Thymus (tissue), 11 donors: Measurements from ENCODE around the gene SLC39A11. TPM values are rescaled to one million over a fixed set of nuclear protein-coding genes. Genes with fewer than 3 reads are reported as not detected.
"Not testable (repeated sequence)": the region's sequence is repeated elsewhere in the genome, so short reads cannot be mapped to it uniquely, and the experiment has no call there.

Source experiments
- DNase-seq, 9 donors: peaks; one replicate each; pipeline ENCODE4 v3.0.0-alpha.2; 2013; ENCODE audit warnings: low spot score in 9 of 9, low read depth in 6 of 9, missing footprints in 1 of 9
- H3K27ac ChIP-seq, 2 donors: one replicate each; pipeline ENCODE4 v1.5.1; 2013; ENCODE audit warnings: control low read depth in 1 of 2, low read depth in 1 of 2, low read length in 1 of 2, mild to moderate bottlenecking in 1 of 2, moderate library complexity in 1 of 2
- H3K27me3 ChIP-seq, 2 donors: one replicate each; pipeline ENCODE4 v1.5.1; 2013; ENCODE audit warnings: low read length in 1 of 2; ENCODE audit not compliant: control insufficient read depth in 2 of 2, insufficient read depth in 1 of 2
- H3K36me3 ChIP-seq, 2 donors: one replicate each; pipeline ENCODE4 v1.5.1; 2013; ENCODE audit warnings: low read length in 1 of 2, mild to moderate bottlenecking in 1 of 2, moderate library complexity in 1 of 2; ENCODE audit not compliant: control insufficient read depth in 2 of 2, insufficient read depth in 2 of 2
- H3K4me1 ChIP-seq, 2 donors: one replicate each; pipeline ENCODE4 v1.5.1; 2013; ENCODE audit warnings: low read length in 2 of 2; ENCODE audit not compliant: control insufficient read depth in 2 of 2, insufficient read depth in 2 of 2
- H3K4me3 ChIP-seq, 2 donors: one replicate each; pipeline ENCODE4 v1.5.1; 2013; ENCODE audit warnings: low read length in 2 of 2, control low read depth in 1 of 2, mild to moderate bottlenecking in 1 of 2
- H3K9me3 ChIP-seq, 2 donors: one replicate each; pipeline ENCODE4 v1.5.1; 2013; ENCODE audit warnings: low read length in 1 of 2, mild to moderate bottlenecking in 1 of 2; ENCODE audit not compliant: control insufficient read depth in 2 of 2, insufficient read depth in 1 of 2
- WGBS: extraction: QIAGEN DNeasy Blood & Tissue Kit; methylation state at CpG from one replicate; pipeline ENCODE4 v1.1.7; 2013; 5-methylcytosine and 5-hydroxymethylcytosine counted together
- polyA plus RNA-seq: library from polyadenylated mRNA; stranded (reverse); fragments of 200-250 nt; gene quantifications from one replicate; pipeline ENCODE4 v1.2.3, GENCODE V29; 2013
- total RNA-seq: library from RNA; stranded (reverse); fragments of 120-200 nt; gene quantifications from one replicate; pipeline ENCODE4 v1.2.4, GENCODE V29; 2013
- donor health status: healthy.

Gene SLC39A11
- total and polyA plus RNA-seq, 2 donors, result 7.4 to 8.7 TPM

DNA sequence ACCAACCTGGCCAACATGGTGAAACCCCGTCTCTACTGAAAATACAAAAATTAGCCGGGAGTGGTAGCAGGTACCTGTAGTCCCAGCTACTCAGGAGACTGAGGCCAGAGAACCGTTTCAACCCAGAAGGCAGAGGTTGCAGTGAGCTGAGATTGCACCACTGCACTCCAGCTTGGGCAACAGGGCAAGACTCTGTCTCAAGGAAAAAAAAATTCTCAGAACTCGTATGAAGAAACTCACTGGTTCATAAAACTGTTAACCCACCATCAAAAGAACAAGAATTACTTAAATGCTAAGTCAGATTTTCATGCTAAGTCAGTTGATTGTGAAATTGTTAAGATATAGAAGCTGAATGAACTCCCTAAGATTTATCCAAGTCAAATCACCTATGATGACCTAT lies 31.3 kb downstream of the SLC39A11 start:
- H3K4me3 ChIP-seq, result no peak overlapping the region
- no peak overlapping the region for H3K27ac ChIP-seq
- no peaks in the 10 kb centered on the region for H3K4me1 ChIP-seq
- H3K27me3 ChIP-seq, result no peaks in the 10 kb centered on the region
- H3K9me3 ChIP-seq, result no peaks in the 10 kb centered on the region
- H3K36me3 ChIP-seq, result no peaks in the 10 kb centered on the region
- DNase-seq, result no peak
- 96% methylated on average over 4 of the region's 4 CpGs for WGBS

DNA sequence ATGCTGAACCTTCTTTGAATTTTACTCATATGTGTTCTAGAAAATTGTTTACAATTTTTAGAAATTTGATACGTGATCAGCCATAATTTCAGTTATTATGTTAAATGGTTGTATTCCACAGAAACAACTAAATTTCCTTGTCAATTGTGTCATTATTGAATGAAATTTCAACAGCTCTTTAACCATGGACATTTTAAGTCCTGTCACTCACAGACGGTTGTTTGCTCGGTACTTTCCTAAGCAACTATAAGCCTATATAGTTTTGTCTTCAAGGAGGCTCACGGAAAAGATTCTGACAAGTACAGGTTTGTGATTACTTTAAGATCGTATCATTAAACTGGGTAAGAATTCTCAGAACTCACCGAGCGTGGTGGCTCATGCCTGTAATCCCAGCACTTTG lies 31.8 kb downstream of the SLC39A11 start:
- H3K27ac ChIP-seq, result no peak overlapping the region
- no peaks in the 10 kb centered on the region for H3K27me3 ChIP-seq

GRCh38 chr17:73059713-73060112 lies 32.8 kb downstream of the SLC39A11 start:
- not testable (repeated sequence) for DNase-seq, H3K4me1 ChIP-seq, H3K27me3 ChIP-seq, H3K36me3 ChIP-seq, H3K9me3 ChIP-seq, H3K4me3 ChIP-seq, H3K27ac ChIP-seq
- 96% methylated on average over 4 of the region's 4 CpGs for WGBS

More for the DNA sequence above, 31.8 kb downstream of the SLC39A11 start:
- no peak for DNase-seq
- WGBS, result 98% methylated on average over 7 of the region's 7 CpGs
- Histone ChIP-seq H3K4me3 (no peak overlapping the region), H3K4me1 (no peaks in the 10 kb centered on the region), H3K36me3 (no peaks in the 10 kb centered on the region), H3K9me3 (no peaks in the 10 kb centered on the region)

DNA sequence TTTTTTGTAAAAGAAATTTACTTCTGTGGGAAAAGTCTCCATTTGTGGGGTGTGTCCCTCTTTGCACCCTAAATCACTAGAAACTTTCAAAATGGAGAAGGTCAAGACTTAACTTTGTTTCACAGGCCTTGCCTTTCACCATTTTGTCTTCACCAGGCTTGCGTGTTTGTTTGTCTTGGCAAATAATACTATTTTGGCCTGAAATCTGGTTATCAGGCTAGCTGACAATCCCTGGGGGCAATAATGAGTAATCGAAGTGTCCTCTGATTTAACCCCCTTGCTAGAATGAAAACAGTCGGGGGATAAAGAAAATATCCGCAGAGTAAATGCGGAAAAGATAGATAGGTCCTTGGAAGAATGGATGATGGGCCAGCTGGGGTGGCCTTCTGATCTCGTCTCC lies 34.5 kb downstream of the SLC39A11 start:
- Histone ChIP-seq H3K27me3 (no peaks in the 10 kb centered on the region), H3K27ac (no peak overlapping the region), H3K36me3 (no peaks in the 10 kb centered on the region), H3K4me3 (no peak overlapping the region), H3K9me3 (no peaks in the 10 kb centered on the region), H3K4me1 (no peaks in the 10 kb centered on the region)
- 97% methylated on average over 6 of the region's 6 CpGs for WGBS
- no peak for DNase-seq

- no peak for DNase-seq
- 99% methylated on average over 5 of the region's 5 CpGs for WGBS
- no peaks in the 10 kb centered on the region for H3K4me1 ChIP-seq
- no peaks in the 10 kb centered on the region for H3K36me3 ChIP-seq
- H3K9me3 ChIP-seq, result no peaks in the 10 kb centered on the region
- H3K27ac ChIP-seq, result no peak overlapping the region
- H3K4me3 ChIP-seq, result no peak overlapping the region
- no peaks in the 10 kb centered on the region for H3K27me3 ChIP-seq
These were observed 35.3 kb downstream of the SLC39A11 start for GRCh38 chr17:73057196-73057595.

DNA sequence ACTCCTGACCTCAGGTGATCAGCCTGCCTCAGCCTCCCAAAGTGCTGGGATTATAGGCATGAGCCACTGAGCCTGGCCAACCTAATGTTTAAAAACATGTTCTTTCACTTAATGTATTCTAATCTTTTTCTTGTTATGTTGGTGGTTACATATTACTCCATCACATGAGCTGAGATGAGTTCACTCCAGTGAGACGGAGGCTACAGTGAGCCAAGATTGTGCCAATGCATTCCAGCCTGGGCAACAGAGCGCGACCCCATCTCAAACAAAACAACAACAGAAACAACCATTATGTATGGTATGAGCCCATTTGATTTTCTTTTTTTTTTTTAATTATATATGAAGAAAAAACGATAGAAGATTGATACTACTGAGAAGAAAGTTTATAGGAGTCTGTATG lies 39.6 kb downstream of the SLC39A11 start:
- Histone ChIP-seq H3K27ac (no peak overlapping the region), H3K27me3 (no peaks in the 10 kb centered on the region), H3K36me3 (no peaks in the 10 kb centered on the region), H3K4me1 (no peaks in the 10 kb centered on the region), H3K9me3 (no peaks in the 10 kb centered on the region), H3K4me3 (no peak overlapping the region)
- 98% methylated on average over 4 of the region's 4 CpGs for WGBS
- DNase-seq, result no peak

DNA sequence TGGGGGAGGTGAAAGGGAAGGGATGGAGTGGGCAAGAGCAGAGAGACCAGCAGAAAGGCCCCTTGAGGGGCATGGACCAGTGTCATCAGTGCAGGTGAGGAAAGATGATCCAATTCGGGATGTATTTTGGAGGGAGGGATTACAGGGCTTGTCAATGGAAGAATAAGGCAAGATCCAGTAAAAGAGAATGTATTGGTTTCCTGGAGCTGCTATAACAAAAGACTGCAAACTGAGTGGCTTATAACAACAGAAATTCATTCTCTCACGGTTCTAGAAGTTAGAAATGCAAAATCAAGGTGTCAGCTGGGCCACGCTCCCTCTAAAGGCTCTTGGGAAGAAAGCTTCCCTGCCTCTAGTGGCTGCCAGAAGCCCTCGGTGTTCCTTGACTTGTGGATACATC lies 41.7 kb downstream of the SLC39A11 start:
- 97% methylated on average over 4 of the region's 4 CpGs for WGBS
- no peak overlapping the region for H3K27ac ChIP-seq
- no peaks in the 10 kb centered on the region for H3K4me1 ChIP-seq
- no peaks in the 10 kb centered on the region for H3K36me3 ChIP-seq
- DNase-seq, result no peak
- H3K27me3 ChIP-seq, result no peaks in the 10 kb centered on the region
- no peak overlapping the region for H3K4me3 ChIP-seq
- H3K9me3 ChIP-seq, result no peaks in the 10 kb centered on the region

- 97% methylated on average over 4 of the region's 4 CpGs for WGBS
- H3K27me3 ChIP-seq, result no peaks in the 10 kb centered on the region
- no peak for DNase-seq
- no peaks in the 10 kb centered on the region for H3K4me1 ChIP-seq
- H3K4me3 ChIP-seq, result no peak overlapping the region
- H3K27ac ChIP-seq, result no peak overlapping the region
- H3K36me3 ChIP-seq, result no peaks in the 10 kb centered on the region
- H3K9me3 ChIP-seq, result no peaks in the 10 kb centered on the region
These were observed 44.3 kb downstream of the SLC39A11 start for GRCh38 chr17:73048170-73048569.

DNA sequence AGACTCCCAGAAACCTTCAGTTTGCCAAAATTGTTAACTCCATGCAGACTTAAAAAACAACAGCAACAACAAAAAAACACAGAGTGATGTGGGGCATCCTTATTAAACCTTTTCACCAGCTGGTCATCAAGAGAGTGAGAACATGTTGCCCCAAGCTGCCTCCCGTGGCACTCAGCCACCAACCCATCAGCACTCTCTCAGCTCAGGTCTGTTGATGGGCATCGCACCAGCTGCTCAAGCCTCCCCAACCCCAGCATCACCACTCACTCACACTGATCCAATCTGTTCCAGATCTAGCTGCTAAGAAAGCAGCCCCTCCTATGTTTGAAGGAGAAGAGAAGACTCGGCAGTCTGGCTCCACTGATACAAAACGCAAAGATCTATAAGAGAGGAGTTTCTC lies 46.8 kb downstream of the SLC39A11 start:
- Histone ChIP-seq H3K4me1 (no peaks in the 10 kb centered on the region), H3K27ac (no peak overlapping the region), H3K27me3 (no peaks in the 10 kb centered on the region), H3K4me3 (no peak overlapping the region), H3K9me3 (no peaks in the 10 kb centered on the region), H3K36me3 (no peaks in the 10 kb centered on the region)
- DNase-seq, result no peak
- WGBS, result 97% methylated on average over 4 of the region's 4 CpGs
